Gastroesophageal sphincter (tissue), 4 donors: ENCODE data around the gene PPP1R27. TPM values are rescaled to one million over a fixed set of nuclear protein-coding genes. Genes with fewer than 3 reads are reported as not detected.

Experiments
- ATAC-seq: fragments of 150-250 bp; one replicate; pipeline ENCODE4 v1.9.1; 2016; ENCODE audit warnings: mild to moderate bottlenecking, moderate library complexity
- H3K27ac ChIP-seq, 4 donors: fragments of 200-600 bp; sonication (generic) in 3 of 4; 1 replicate in 3 of 4; 2 replicates in 1 of 4; pipeline ENCODE4 v1.5.1; 2016 to 2019
- H3K27me3 ChIP-seq: fragments of 200-600 bp; sonication (generic); one replicate; pipeline ENCODE4 v1.5.1; 2019
- H3K36me3 ChIP-seq, 2 donors: fragments of 200-600 bp; sonication (generic); one replicate each; pipeline ENCODE4 v1.5.1; 2019; ENCODE audit warnings: control low read depth in 1 of 2
- H3K4me1 ChIP-seq, 3 donors: fragments of 200-600 bp; sonication (generic); 1 replicate in 2 of 3; 2 replicates in 1 of 3; pipeline ENCODE4 v1.5.1; 2016 to 2019; ENCODE audit warnings: control low read depth in 2 of 3
- H3K4me3 ChIP-seq, 2 donors: fragments of 200-600 bp; sonication (generic); one replicate each; pipeline ENCODE4 v1.5.1; 2019; ENCODE audit warnings: mild to moderate bottlenecking in 1 of 2, moderate library complexity in 1 of 2
- H3K9me3 ChIP-seq, 3 donors: fragments of 200-600 bp; sonication (generic); one replicate each; pipeline ENCODE4 v1.5.1; 2017 to 2019; ENCODE audit warnings: control low read depth in 2 of 3
- CTCF ChIP-seq, 4 experiments: fragments of 200-600 bp in 2 of 4; fragments of 450-650 bp in 2 of 4; sonication (generic) in 1 of 4; IDR thresholded peaks; one replicate each; pipeline ENCODE4 v1.5.1; 2017 to 2019; ENCODE audit warnings: antibody characterized with exemption in 4 of 4, mild to moderate bottlenecking in 2 of 4, moderate library complexity in 2 of 4
- EP300 ChIP-seq: sonication (generic); formaldehyde crosslinking; IDR thresholded peaks from one replicate; pipeline ENCODE4 v1.6.1; 2017; ENCODE audit warnings: antibody characterized with exemption, mild to moderate bottlenecking
- POLR2A ChIP-seq, 2 donors: fragments of 450-650 bp; IDR thresholded peaks; one replicate each; pipeline ENCODE4 v1.6.1; 2017; ENCODE audit warnings: antibody characterized with exemption in 2 of 2, mild to moderate bottlenecking in 2 of 2, moderate library complexity in 1 of 2
- POLR2AphosphoS5 ChIP-seq: sonication (generic); formaldehyde crosslinking; IDR thresholded peaks from one replicate; pipeline ENCODE4 v1.6.1; 2017; ENCODE audit warnings: antibody characterized with exemption
- WGBS, 2 donors: methylation state at CpG; one replicate each; pipeline ENCODE4 v1.1.5; 2018; ENCODE audit warnings: low coverage in 1 of 2; 5-methylcytosine and 5-hydroxymethylcytosine counted together
- total RNA-seq, 4 donors: library from RNA; depleted of rRNA; stranded (reverse); fragments of >200 nt; gene quantifications; one replicate each; pipeline ENCODE4 v1.1.0, GENCODE V29; 2016

Gene PPP1R27
- total RNA-seq, 4 donors from 2014 or later = not detected

- ATAC-seq = no peak
- TF ChIP-seq POLR2AphosphoS5 = no peak
- no peak for TF ChIP-seq POLR2A (IDR thresholded peaks at IDR 0.05)
- no peak for TF ChIP-seq EP300
- TF ChIP-seq CTCF (IDR thresholded peaks at IDR 0.05) = no peak
- peaks cover 0 to 74% (median 36%) of the 10 kb centered on the region in 3 donors for H3K4me1 ChIP-seq
- H3K9me3 ChIP-seq = no peaks in the 10 kb centered on the region
- H3K27me3 ChIP-seq = no peaks in the 10 kb centered on the region
- no peak overlapping the region for H3K4me3 ChIP-seq
- H3K27ac ChIP-seq = peak overlapping the region in 3 of 4 donors; percentile 27 to 99 (median 98)
- peaks cover 0 to 42% of the 10 kb centered on the region in 2 donors for H3K36me3 ChIP-seq
- no CpG with 5 or more reads among the region's 18 CpGs for WGBS, 2 donors
Measured at GRCh38 chr17:81865733-81866439, 31.0 kb upstream of the PPP1R27 start.

GRCh38 chr17:81865358-81865732, 30.5 kb upstream of the PPP1R27 start:
- 93 to 100% methylated on average over 3 to 6 of the region's 8 CpGs for WGBS, 2 donors
- H3K4me1 ChIP-seq = peaks cover 0 to 72% (median 36%) of the 10 kb centered on the region in 3 donors
- no peaks in the 10 kb centered on the region for H3K9me3 ChIP-seq
- H3K27me3 ChIP-seq = no peaks in the 10 kb centered on the region
- H3K27ac ChIP-seq = peak overlapping the region in 3 of 4 donors; percentile 27 to 99 (median 98)
- H3K4me3 ChIP-seq = no peak overlapping the region
- peaks cover 0 to 42% of the 10 kb centered on the region in 2 donors for H3K36me3 ChIP-seq
- no peak for ATAC-seq
- TF ChIP-seq POLR2A (IDR thresholded peaks at IDR 0.05) = no peak
- no peak for TF ChIP-seq CTCF (IDR thresholded peaks at IDR 0.05)
- no peak for TF ChIP-seq POLR2AphosphoS5
- TF ChIP-seq EP300 = no peak

- H3K36me3 ChIP-seq = peaks cover 0 to 34% of the 10 kb centered on the region in 2 donors
- H3K9me3 ChIP-seq = no peaks in the 10 kb centered on the region
- H3K27me3 ChIP-seq = no peaks in the 10 kb centered on the region
- no peak for ATAC-seq
- H3K4me3 ChIP-seq = no peak overlapping the region
- peak overlapping the region in 2 of 4 donors; percentile 6 to 22 for H3K27ac ChIP-seq
- TF ChIP-seq POLR2A (IDR thresholded peaks at IDR 0.05) = no peak
- TF ChIP-seq POLR2AphosphoS5 = no peak
- TF ChIP-seq CTCF (IDR thresholded peaks at IDR 0.05) = no peak
- TF ChIP-seq EP300 = no peak
- 61 to 69% methylated on average over 4 to 6 of the region's 9 CpGs for WGBS, 2 donors
- peaks cover 0 to 69% (median 30%) of the 10 kb centered on the region in 3 donors for H3K4me1 ChIP-seq
Measured at GRCh38 chr17:81863833-81864768, 29.3 kb upstream of the PPP1R27 start.

- Histone ChIP-seq H3K4me1 (peaks cover 0 to 69% (median 32%) of the 10 kb centered on the region in 3 donors), H3K9me3 (no peaks in the 10 kb centered on the region), H3K4me3 (no peak overlapping the region), H3K27me3 (no peaks in the 10 kb centered on the region), H3K36me3 (peaks cover 0 to 34% of the 10 kb centered on the region in 2 donors), H3K27ac (no peak overlapping the region)
- ATAC-seq = no peak
- 53 to 73% methylated on average over 2 to 3 of the region's 6 CpGs for WGBS, 2 donors
- no peak for TF ChIP-seq POLR2A (IDR thresholded peaks at IDR 0.05)
- TF ChIP-seq CTCF (IDR thresholded peaks at IDR 0.05) = no peak
- no peak for TF ChIP-seq POLR2AphosphoS5
Measured at GRCh38 chr17:81863123-81863675, 28.3 kb upstream of the PPP1R27 start.
